ENCODE results near the gene UBXN6.

Gene UBXN6

DNA sequence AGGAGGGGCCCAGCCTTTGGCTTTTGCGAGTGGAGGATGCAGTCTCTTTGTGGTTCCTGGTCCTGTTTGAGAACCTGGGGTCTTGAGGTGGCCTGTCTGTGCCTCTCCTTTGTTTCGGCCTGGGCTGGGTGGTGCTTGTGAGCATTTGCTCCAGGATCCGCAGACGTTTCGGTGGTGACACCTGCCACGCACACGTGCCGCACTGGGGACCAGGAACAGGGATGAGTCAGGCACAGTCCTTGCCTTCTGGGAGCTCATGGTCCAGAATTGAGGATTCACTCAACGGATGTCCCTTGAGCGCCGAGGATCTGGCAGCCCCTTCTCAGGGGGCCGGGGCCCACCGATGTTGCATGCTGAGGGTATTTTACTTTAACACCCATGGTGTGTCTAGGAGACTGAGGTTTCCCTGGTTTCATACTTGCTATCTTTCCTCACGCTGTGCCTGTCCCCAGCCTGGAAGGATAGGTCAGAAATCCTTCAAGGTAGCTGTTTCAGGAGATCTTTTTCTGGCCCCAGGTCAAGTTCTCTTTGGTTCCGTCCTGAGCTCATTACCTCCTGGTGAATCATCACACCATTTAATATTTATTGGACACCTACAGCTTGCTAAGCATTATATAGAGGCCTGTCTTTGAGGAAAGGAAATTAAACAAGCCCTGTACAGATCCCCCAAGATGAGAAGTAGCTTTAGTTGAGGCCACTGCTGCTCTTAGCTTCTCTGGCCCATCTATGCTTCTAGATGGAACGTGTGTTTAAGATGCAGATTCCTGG is 19.6 kb upstream of the UBXN6 start:
- no peak for TF ChIP-seq ZNF274 (IDR thresholded peaks at IDR 0.05; ENCODE audit: low read depth, low read length)

DNA sequence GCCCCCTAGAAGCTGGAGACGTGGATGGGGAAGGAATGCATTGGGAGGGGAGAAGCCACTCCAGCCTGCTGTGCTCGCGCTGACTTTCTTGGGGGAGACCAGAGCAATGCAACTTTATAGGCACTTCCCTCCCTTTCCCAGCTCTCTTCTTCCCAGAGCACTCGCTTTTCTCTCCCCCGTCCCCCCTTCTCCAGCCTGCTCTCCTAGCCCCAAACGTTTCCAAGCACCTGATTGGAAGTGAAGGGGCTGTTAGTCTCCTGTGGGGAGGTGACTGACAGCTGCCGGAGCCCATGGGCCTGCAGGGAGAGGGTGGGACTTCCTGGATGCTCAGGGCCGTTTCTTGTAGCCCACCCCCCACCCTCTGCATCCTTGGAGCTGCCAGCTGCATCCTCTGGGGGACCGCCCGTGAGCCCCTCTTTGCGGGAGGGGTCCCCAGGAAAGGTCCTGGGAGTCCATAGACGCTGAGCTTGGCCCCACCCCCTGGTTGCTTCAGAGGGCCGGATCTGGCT is 17.0 kb upstream of the UBXN6 start:
- no peak for TF ChIP-seq ZNF274 (IDR thresholded peaks at IDR 0.05; ENCODE audit: low read depth, low read length)
- peak overlapping the region; percentile 58; the same call in 1 of the 2 replicates for H3K4me3 ChIP-seq (ENCODE audit: low read length)

More for the DNA sequence above, 19.6 kb upstream of the UBXN6 start:
- H3K4me3 ChIP-seq (ENCODE audit: low read length) = no peak overlapping the region

DNA sequence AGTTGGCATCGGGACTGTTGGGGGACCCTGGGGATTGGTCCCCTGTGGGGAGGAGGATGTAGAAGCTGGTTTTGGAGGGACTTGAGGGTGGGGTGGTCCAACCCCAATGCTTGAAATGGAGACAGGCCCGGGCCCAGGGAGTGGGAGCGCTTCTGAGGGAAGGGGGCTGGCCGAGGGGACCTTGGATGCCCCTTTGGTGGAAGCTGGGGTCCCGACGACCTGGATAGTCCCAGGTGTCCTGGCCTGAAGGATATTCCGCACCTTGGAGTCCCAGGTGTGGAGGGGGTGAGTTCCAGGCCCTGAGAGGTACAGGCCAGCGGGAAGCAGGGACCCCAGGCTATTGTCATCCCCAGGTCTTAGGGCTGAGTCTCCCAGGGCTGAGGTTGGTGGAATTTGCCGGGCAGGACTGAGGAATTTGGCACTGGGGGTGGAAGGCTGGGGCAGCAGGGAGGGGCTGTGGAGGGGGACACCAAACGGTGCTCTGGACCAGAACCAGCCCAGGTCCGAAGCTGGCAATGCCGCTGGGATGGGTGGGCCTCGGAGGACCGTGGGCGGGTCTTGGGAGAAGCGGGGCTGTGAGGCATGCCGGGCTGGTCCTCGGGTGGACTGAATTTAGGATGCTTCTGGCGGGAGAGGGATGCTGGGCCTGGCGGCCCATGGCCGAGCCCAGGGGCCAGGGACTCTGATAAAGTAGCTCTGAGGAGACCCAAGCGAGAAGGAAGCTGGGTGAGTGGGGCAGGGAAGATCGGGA is 16.3 kb upstream of the UBXN6 start:
- TF ChIP-seq ZNF274 (IDR thresholded peaks at IDR 0.05; ENCODE audit: low read depth, low read length) = no peak
- H3K4me3 ChIP-seq (ENCODE audit: low read length) = peak overlapping the region; percentile 58

DNA sequence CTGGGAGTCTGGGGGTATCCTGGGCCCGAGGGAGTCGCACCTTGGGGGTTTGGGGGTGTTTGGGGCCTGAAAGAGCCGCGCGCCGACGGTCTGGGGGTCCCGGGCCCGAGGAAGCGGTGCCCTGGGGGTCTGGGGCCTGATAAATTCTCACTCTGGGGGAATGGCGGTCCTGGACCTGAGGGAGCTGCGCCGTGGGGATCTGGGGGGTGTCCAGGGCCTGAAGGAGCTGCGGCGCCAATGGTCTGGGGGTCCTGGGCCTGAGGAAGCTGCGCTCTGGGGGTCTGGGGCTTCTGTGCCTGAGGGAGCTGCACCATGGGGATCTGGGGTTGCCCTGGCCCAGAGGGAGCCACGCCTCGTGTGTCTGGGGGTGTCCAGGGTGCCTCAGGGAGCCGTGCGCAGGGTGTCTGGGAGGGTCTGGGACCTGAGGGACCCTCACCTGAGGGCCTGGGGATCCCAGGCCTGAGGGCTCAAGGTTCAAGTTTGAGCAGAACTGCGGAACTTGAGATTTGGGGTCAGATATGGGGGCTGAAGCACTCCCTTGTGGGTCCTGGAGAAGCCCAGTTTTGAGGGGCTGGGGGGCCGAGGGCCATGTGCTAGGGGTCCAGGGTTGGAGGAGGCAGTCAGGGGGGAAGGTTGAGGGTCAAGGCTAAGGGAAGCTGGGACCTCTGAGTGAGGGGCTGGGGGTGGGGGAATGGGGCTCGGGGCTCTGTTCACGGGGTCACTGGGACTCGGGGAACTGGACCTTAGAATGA is 15.6 kb upstream of the UBXN6 start:
- TF ChIP-seq ZNF274 (IDR thresholded peaks at IDR 0.05; ENCODE audit: low read depth, low read length) = no peak
- peak overlapping the region; percentile 95 for H3K4me3 ChIP-seq (ENCODE audit: low read length)

DNA sequence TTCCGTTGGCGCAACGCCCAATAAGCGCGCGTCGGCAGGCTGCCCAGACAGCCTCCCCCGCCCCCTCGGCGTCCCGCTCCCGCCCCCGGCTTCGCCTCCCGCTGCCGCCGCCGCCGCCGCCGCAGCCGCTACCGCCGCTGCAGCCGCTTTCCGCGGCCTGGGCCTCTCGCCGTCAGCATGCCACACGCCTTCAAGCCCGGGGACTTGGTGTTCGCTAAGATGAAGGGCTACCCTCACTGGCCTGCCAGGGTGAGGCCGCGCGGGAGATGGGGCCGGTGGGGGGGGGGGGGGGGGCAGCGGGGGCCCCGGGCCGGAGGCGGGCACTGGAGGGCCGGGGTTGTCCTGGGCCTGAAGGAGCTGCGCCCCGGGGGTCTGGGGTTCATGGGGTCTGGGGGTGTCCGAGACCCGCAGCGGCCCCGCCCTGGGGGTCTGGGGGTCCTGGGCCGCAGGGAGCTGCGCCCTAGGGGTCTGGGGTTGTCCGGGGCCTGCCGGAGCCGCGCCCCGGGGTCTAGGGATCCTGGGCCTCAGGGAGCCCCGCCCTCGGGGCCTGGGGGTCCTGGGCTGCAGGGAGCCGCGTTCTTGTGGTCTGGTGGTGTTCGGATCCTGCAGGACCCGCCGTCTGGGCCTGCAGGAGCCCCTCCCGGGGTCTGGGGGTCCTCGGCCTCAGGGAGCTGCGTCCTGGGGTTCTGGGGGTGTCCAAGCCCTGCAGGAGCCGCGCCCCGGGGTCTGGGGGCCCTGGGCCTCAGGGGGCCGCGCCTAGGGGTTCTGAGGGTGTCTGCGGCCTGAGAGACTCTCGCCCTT is 14.8 kb upstream of the UBXN6 start, which contains the start of gene HDGFL2:
TSS of gene HDGFL2 (plus strand) at position 124 of the 801 bp plus-strand sequence. CDS start at position 178, 54 bp downstream.
- peak within 1 kb of the TSS; percentile 95 for H3K4me3 ChIP-seq (ENCODE audit: low read length)
- TF ChIP-seq ZNF274 (IDR thresholded peaks at IDR 0.05; ENCODE audit: low read depth, low read length) = no peak

DNA sequence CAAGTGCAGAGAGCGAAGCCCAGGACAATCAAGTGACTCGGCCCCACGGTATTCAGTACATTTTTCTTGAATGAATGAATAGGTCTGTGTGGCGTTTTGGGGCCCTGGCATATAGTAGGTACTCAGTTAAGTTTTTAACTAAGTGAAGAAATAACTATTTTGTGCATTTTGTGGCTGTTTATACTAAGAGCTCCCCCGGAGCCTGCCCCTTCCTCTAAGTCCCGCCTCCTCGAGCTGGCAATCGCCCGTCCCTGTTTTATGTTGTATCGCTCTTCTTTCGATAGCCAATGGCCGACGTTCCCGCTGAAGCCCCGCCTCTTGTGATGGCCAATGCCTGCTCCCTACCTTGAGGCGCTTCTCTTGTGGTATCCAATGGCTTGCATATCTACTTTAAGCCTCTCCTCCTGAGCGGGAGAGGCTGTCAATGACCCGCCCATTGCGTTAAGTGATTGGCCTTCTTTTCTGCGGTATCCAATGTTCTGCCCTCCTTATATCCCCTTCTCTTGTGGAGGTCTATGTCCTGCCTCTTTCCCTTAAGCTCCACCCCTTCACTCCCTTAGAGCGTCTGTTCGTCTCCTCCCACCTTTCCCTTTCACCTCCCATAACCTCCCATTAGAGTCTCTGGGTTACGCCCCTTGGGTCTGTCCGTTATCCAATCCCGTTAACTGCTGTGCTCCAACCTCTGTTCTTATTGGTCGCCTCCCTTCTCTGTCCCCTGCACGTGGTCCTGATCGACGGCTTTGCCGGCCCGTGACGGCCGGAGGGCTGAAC is 14.0 kb upstream of the UBXN6 start:
- peak overlapping the region; percentile 72 for H3K4me3 ChIP-seq (ENCODE audit: low read length)
- TF ChIP-seq ZNF274 (IDR thresholded peaks at IDR 0.05; ENCODE audit: low read depth, low read length) = no peak

DNA sequence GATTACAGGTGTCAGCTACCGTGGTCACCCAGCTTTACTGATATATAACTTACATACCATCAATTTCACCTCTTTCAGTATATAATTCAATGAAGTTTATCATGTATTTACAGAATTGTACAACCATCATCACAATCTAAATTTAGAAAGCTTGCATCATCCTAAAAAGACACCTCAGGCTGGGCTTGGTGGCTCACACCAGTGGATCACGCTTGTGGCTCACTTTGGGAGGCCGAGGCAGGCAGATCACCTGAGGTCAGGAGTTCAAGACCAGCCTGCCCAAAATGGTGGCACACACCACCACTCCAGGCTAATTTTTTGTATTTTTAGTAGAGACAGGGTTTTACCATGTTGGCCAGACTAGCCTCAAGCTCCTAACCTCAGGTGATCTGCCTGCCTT is 10.2 kb upstream of the UBXN6 start:
- no peak for TF ChIP-seq ZNF274 (IDR thresholded peaks at IDR 0.05; ENCODE audit: low read depth, low read length)
- no peak overlapping the region for H3K4me3 ChIP-seq (ENCODE audit: low read length)

DNA sequence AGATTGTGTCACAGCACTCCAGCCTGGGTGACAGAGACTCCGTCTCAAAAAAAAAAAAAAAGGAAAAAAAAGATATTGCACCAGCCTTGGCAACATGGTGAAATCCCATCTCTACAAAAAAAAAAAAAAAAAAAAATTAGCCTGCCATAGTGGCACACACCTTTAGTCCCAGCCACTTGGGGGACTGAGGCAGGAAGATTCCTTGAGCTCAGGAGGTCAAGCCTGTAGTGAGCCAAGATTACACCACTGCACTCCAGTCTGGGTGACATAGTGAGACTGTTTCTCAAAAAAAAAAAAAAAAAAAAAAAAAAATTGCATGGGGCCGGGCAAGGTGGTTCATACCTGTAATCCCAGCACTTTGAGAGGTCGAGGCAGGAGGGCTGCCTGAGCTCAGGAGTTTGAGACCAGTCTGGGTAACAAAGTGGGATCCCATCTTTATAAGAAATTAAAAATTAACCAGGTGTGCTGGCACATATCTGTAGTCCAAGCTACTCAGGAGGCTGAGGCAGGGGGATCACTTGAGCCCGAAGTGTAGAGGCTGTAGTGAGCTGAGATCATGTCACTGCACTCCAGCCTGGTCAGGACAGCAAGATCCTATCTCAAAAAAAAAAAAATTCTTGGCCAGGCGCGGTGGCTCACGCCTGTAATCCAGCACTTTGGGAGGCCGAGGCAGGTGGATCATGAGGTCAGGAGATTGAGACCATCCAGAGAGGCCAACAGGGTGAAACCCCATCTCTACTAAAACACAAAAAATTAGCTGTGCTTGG is 7.4 kb upstream of the UBXN6 start:
- no peak for TF ChIP-seq ZNF274 (IDR thresholded peaks at IDR 0.05; ENCODE audit: low read depth, low read length)
- H3K4me3 ChIP-seq (ENCODE audit: low read length) = no peak overlapping the region

DNA sequence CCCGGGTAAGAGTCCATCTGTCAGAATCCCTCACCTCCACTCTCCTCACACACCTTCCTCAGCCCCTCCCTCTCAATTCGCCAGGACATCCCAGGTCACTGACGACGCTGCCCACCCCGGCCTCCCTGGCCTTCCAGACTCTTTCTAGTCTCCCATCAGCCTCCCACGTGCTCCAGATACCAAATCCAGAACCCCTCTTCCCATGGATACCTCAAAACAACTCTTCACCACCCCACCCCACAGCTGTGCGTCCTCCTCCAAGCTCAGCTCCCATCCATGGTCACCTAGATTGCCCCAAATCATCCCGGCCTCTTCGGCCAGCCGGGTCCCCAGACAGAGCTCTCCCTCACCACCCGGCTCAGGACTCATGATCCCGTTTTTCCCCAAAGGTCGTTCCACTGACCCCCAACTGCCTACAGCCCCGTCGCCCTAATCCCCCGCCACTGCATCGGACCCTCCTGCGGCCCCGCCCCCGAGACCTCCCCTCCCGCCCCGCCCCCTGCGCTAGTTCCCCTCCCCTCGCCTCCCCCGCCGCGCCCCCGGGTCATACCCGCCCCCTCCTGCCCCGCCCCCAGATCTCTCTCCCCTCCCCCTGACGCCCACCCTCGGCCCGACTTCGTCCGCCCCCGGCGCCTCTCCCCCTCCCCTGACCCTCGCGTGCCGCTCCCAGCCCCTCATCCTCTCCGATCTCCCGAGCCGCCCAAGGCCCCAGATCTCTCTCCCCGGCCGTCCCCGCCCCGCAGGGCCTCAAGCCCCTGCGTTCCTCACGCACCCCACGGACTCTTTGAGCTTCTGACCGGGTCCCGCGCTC is 546 bp downstream of the UBXN6 start:
- H3K4me3 ChIP-seq (ENCODE audit: low read length) = peak overlapping the region; percentile 71
- TF ChIP-seq ZNF274 (IDR thresholded peaks at IDR 0.05; ENCODE audit: low read depth, low read length) = no peak

DNA sequence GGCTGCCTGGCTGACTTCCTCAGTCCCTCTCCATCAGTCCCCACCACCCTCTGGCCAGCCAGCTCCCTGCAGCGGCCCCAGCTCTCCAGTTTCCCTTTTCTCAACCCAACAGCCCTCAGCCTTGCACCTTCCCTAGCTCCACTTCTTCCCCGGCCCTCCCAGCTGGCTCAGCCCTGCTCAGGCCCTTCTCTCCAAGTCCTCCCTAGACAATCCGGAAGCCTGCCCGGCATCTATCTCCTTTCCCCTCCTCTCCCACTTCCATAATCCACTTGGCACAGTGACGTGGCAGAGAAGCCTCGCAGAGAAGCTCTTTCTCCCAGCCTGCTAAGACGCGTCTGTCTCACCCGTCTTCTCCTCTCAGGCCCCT is 1.1 kb downstream of the UBXN6 start:
- peak overlapping the region; percentile 68; the same call in 1 of the 2 replicates for H3K4me3 ChIP-seq (ENCODE audit: low read length)
- TF ChIP-seq ZNF274 (IDR thresholded peaks at IDR 0.05; ENCODE audit: low read depth, low read length) = no peak

DNA sequence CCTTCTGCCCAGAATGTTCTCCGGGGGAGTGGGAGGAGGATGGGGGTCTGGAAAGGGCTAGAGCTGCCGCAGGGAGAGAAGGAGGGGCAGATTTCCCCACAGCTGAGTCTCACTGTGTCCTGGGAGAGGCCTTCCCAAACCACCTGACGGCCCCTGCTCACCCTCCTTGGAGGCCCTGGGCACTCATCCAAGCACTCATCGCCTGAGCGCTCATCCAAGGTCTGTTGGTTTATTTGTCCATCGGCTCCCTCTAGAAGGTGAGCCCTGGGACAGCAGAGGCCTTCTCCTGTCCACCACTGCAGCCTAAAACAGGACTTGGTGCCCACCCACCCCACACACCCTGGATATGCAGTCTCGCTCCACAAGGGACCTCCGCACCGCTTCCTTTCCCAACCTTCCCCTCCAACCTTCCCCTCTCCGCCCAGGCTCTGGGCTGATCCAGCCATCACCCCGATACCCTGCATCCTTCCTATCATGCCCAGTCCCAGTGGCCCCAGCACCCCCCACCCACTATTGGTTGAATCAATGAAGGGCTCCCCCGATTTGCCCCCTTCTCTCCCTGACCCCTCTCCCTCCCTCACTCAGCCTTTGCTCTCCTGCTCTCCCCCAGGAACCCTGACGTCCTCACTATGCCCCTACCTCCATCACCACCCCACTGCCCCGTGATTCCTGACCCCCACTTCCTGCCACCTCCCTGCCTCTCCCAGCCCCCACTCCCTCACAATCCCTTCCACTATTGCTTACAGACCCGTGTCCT is 1.7 kb downstream of the UBXN6 start:
- TF ChIP-seq ZNF274 (IDR thresholded peaks at IDR 0.05; ENCODE audit: low read depth, low read length) = no peak
- H3K4me3 ChIP-seq (ENCODE audit: low read length) = peak overlapping the region; percentile 68; the same call in 1 of the 2 replicates
